GM12878 (cell line): ENCODE results near the gene CXCL6. TPM values are rescaled to one million over a fixed set of nuclear protein-coding genes. Genes with fewer than 3 reads are reported as not detected.

Experiments
- ATAC-seq: fragments of 200-7000 bp; cut with Tn5 transposase; 3 replicates; pipeline ENCODE4 v1.9.1; 2020; ENCODE audit warnings: mild to moderate bottlenecking, moderate library complexity
- BruUV-seq: library from RNA; stranded (reverse); fragments of 400-500 nt; replicated peaks from 2 replicates; lab custom pipeline; 2021; lab: Mats Ljungman, UMichigan
- CTCF ChIA-PET: fragments of 300-600 bp; sonication (Branson Sonifier 250); formaldehyde crosslinking; extraction: SDS; loops from one replicate; lab custom pipeline; 2021; ENCODE audit warnings: inconsistent platforms; lab: Yijun Ruan, JAX
- POLR2A ChIA-PET: fragments of 350-600 bp; formaldehyde crosslinking; extraction: SDS; loops from one replicate; lab custom pipeline; 2021; ENCODE audit warnings: inconsistent platforms; lab: Charles Lee
- RAD21 ChIA-PET: fragments of 300-600 bp; sonication (Branson Sonifier 250); formaldehyde crosslinking; loops from one replicate; lab custom pipeline; 2023; ENCODE audit warnings: antibody characterized with exemption; ENCODE audit not compliant: unreplicated experiment; lab: Charles Lee
- SMC1A ChIA-PET: fragments of 300-600 bp; sonication (Branson Sonifier 250); formaldehyde crosslinking; loops from one replicate; lab custom pipeline; 2023; ENCODE audit not compliant: unreplicated experiment, uncharacterized antibody; lab: Charles Lee
- DNase-seq: peaks from one replicate; pipeline ENCODE4 v3.0.0-alpha.2; 2011; ENCODE audit warnings: low read depth, low spot score
- FAIRE-seq: peaks from 3 replicates; lab custom pipeline; 2011; peaks lifted over from hg19 to GRCh38; lab: Jason Lieb, UNC
- H2AFZ ChIP-seq: 2 replicates; pipeline ENCODE4 v1.6.0; 2011; ENCODE audit warnings: low read depth, low read length, control low read depth; ENCODE audit not compliant: control insufficient read depth
- H3K27ac ChIP-seq: 2 replicates; pipeline ENCODE4 v1.5.1; 2011; ENCODE audit warnings: control low read depth; ENCODE audit not compliant: control insufficient read depth, insufficient read depth
- H3K27me3 ChIP-seq, 2 experiments: replicated peaks in 1 of 2; 2 replicates each; pipeline versions ENCODE4 v1.6.0 to v1.6.1; 2011; ENCODE audit warnings: low read length in 1 of 2; ENCODE audit not compliant: control insufficient read depth in 2 of 2, insufficient read depth in 2 of 2
- H3K36me3 ChIP-seq, 2 experiments: 2 replicates each; pipeline ENCODE4 v1.5.1; 2011; ENCODE audit warnings: low read length in 1 of 2; ENCODE audit not compliant: control insufficient read depth in 2 of 2, insufficient read depth in 2 of 2
- H3K4me1 ChIP-seq: 2 replicates; pipeline ENCODE4 v1.6.1; 2011; ENCODE audit warnings: mild to moderate bottlenecking, low read length, moderate library complexity, mixed read lengths; ENCODE audit not compliant: control insufficient read depth, insufficient read depth
- H3K4me2 ChIP-seq: 2 replicates; pipeline ENCODE4 v1.6.0; 2011; ENCODE audit warnings: control low read depth; ENCODE audit not compliant: control insufficient read depth, insufficient read depth
- H3K4me3 ChIP-seq: fragments of 200-600 bp; sonication (generic); 2 replicates; pipeline ENCODE4 v1.5.1; 2016
- H3K79me2 ChIP-seq: 2 replicates; pipeline ENCODE4 v1.6.0; 2011; ENCODE audit warnings: low read length; ENCODE audit not compliant: control insufficient read depth, insufficient read depth
- H3K9ac ChIP-seq: 2 replicates; pipeline ENCODE4 v1.8.0; 2011; ENCODE audit warnings: low read length, control low read depth, mixed read lengths; ENCODE audit not compliant: control insufficient read depth, insufficient read depth
- H3K9me3 ChIP-seq: replicated peaks from 3 replicates; pipeline ENCODE4 v1.5.1; 2011; ENCODE audit warnings: mild to moderate bottlenecking, low read length; ENCODE audit not compliant: control insufficient read depth, insufficient read depth
- H4K20me1 ChIP-seq: 2 replicates; pipeline ENCODE4 v1.6.0; 2011; ENCODE audit not compliant: control insufficient read depth, insufficient read depth
- BACH1 ChIP-seq: fragments of 450-650 bp; IDR thresholded peaks from 2 replicates; pipeline ENCODE4 v1.6.1; 2017; ENCODE audit warnings: mild to moderate bottlenecking, borderline replicate concordance
- BCL11A ChIP-seq: IDR thresholded peaks from 2 replicates; pipeline ENCODE4 v1.6.1; 2011; ENCODE audit warnings: low read depth, low read length
- CHD2 ChIP-seq: IDR thresholded peaks from 2 replicates; pipeline ENCODE4 v1.6.1; 2011; ENCODE audit warnings: low read depth, low read length, improper control_type of control experiment, borderline replicate concordance
- ELK1 ChIP-seq: IDR thresholded peaks from 2 replicates; pipeline ENCODE4 v1.6.1; 2012; ENCODE audit warnings: low read depth, low read length, improper control_type of control experiment
- FOXK2 ChIP-seq: fragments of 450-650 bp; IDR thresholded peaks from 2 replicates; pipeline ENCODE4 v1.6.1; 2017; ENCODE audit warnings: mild to moderate bottlenecking, moderate library complexity
- HDGF ChIP-seq: fragments of 450-650 bp; IDR thresholded peaks from 2 replicates; pipeline ENCODE4 v1.6.1; 2016; ENCODE audit warnings: antibody characterized with exemption
- KAT2A ChIP-seq: conservative IDR thresholded peaks from 2 replicates; pipeline ENCODE4 v1.6.1; 2011; ENCODE audit warnings: low read depth, low read length; ENCODE audit not compliant: control insufficient read depth
- MTA3 ChIP-seq: IDR thresholded peaks from 2 replicates; pipeline ENCODE4 v1.6.1; 2012; ENCODE audit warnings: low read length, inconsistent platforms, borderline replicate concordance
- MXI1 ChIP-seq: fragments of 150-350 bp; IDR thresholded peaks from 2 replicates; pipeline ENCODE4 v1.6.1; 2011; ENCODE audit warnings: low read depth, mild to moderate bottlenecking, inconsistent platforms, low read length, improper control_type of control experiment
- MYB ChIP-seq: fragments of 150-350 bp; IDR thresholded peaks from 2 replicates; pipeline ENCODE4 v1.6.1; 2014; ENCODE audit warnings: mild to moderate bottlenecking, low read depth, low read length, borderline replicate concordance
- NRF1 ChIP-seq: conservative IDR thresholded peaks from 2 replicates; pipeline ENCODE4 v1.6.1; 2011; ENCODE audit warnings: mild to moderate bottlenecking, low read depth, low read length, improper control_type of control experiment
- SREBF2 ChIP-seq: IDR thresholded peaks from 2 replicates; pipeline ENCODE4 v1.6.1; 2012; ENCODE audit warnings: mild to moderate bottlenecking, low read length
- TCF12 ChIP-seq: IDR thresholded peaks from 2 replicates; pipeline ENCODE4 v1.6.1; 2011; ENCODE audit warnings: low read depth, mild to moderate bottlenecking, low read length
- WGBS: methylation state at CpG from one replicate; pipeline ENCODE4 v1.1.6; 2016; ENCODE audit warnings: low lambda C conversion rate; ENCODE audit not compliant: insufficient replicate concordance, insufficient coverage; ENCODE audit errors: missing lambda C conversion rate; 5-methylcytosine and 5-hydroxymethylcytosine counted together
- in situ Hi-C: fragments of 300-500 bp; cut with MboI; formaldehyde crosslinking; loops from 9 replicates; pipeline ENCODE4 v1.14.3; 2018; ENCODE audit warnings: mixed read lengths
- intact Hi-C: fragments of 100-400 bp; cut with micrococcal nuclease; formaldehyde crosslinking; loops from one replicate; pipeline ENCODE4 v1.14.2; 2022; ENCODE audit not compliant: unreplicated experiment
- polyA plus RNA-seq, 11 experiments: library from polyadenylated mRNA; depleted of rRNA in 4 of 11; unstranded in 6 of 11; stranded (reverse) in 5 of 11; fragments of >200 nt; fragmentation: Nextera tagmentation in 4 of 11; fragmentation: Illumina TruSeq in 1 of 11; extraction: Ambion mirVana in 4 of 11; extraction: Trizol in 1 of 11; gene quantifications; 1 replicate in 1 of 11; 2 replicates in 10 of 11; pipeline versions ENCODE4 v1.2.1 to v1.2.3, GENCODE V29; 2011 to 2016; ENCODE audit warnings: inconsistent platforms in 2 of 11, missing spikeins in 2 of 11, low read depth in 1 of 11
- total RNA-seq, 4 experiments: library from RNA; depleted of rRNA in 3 of 4; stranded (reverse); fragments of >200 nt in 3 of 4; fragmentation: Illumina TruSeq in 1 of 4; extraction: Trizol in 1 of 4; gene quantifications; 2 replicates each; pipeline versions ENCODE4 v1.2.1 to v1.2.3, GENCODE V29; 2013 to 2021
- TF ChIP-seq, protein P1 (sequence below): IDR thresholded peaks from 2 replicates; pipeline ENCODE4 v1.6.1; 2012; ENCODE audit warnings: low read length, inconsistent platforms

The CXCL6 gene
- total and polyA plus RNA-seq, 10 of the 15 experiments (the other 5 are each of a cell fraction or from before 2014, with no cell fraction given) = not detected

DNA sequence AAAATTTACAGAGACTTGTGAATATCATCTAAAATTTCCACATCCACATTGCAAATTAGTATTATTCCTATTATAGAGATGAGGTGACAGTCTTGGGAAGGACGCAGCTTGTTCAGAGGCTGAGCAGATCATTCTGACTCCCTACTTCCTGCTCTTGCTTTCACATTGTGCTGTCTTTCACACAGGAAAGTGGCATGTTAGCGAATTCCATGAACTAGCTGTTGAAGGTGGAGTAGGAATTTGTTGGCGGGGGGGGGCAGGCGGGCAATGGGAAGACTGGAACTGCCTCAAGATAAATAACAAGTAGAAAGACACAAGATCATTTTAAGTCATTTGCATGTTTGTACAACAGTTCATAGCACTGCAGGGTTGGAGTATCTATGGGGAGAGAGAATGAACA lies 18.9 kb downstream of the CXCL6 start:
- in situ Hi-C loops (no loop called here), intact Hi-C loops (no loop called here)
- Histone ChIP-seq H3K4me2 (no peak overlapping the region), H3K79me2 (no peaks in the 10 kb centered on the region), H4K20me1 (no peaks in the 10 kb centered on the region), H3K36me3 (no peaks in the 10 kb centered on the region), H3K27ac (no peak overlapping the region), H3K4me1 (no peaks in the 10 kb centered on the region), H2AFZ (no peak overlapping the region), H3K9ac (no peak overlapping the region), H3K27me3 (peaks cover 0 to 2% of the 10 kb centered on the region in 2 experiments; a peak in 1 of 4 replicates), H3K4me3 (no peak overlapping the region), H3K9me3 (no peaks in the 10 kb centered on the region)
- FAIRE-seq (no peak), DNase-seq (no peak), ATAC-seq (no peak)
- BruUV-seq = no TSS peak
- RAD21 ChIA-PET = no interaction called here
- POLR2A ChIA-PET = no interaction called here
- CTCF ChIA-PET = no interaction called here
- SMC1A ChIA-PET = interaction anchor here (1.2 kb wide), 1 partner anchor 9 kb away, joined by 3 read pairs; no protein-coding TSS in a partner anchor
- 17% methylated on average over 4 of the region's 4 CpGs for WGBS
- TF ChIP-seq BCL11A = no peak
- no peak for TF ChIP-seq NRF1
- TF ChIP-seq MYB = no peak
- TF ChIP-seq MTA3 = no peak
- no peak for TF ChIP-seq TCF12
- TF ChIP-seq BACH1 = no peak
- TF ChIP-seq, protein P1, sequence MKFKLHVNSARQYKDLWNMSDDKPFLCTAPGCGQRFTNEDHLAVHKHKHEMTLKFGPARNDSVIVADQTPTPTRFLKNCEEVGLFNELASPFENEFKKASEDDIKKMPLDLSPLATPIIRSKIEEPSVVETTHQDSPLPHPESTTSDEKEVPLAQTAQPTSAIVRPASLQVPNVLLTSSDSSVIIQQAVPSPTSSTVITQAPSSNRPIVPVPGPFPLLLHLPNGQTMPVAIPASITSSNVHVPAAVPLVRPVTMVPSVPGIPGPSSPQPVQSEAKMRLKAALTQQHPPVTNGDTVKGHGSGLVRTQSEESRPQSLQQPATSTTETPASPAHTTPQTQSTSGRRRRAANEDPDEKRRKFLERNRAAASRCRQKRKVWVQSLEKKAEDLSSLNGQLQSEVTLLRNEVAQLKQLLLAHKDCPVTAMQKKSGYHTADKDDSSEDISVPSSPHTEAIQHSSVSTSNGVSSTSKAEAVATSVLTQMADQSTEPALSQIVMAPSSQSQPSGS = no peak
- TF ChIP-seq ELK1 = no peak
- no peak for TF ChIP-seq SREBF2
- TF ChIP-seq MXI1 = no peak
- no peak for TF ChIP-seq CHD2
- TF ChIP-seq FOXK2 = no peak
- no peak for TF ChIP-seq HDGF
- no peak for TF ChIP-seq KAT2A
